OCI-LY7 (cell line): ENCODE results near the gene TRIO.

Source experiments
- EZH2phosphoT487 ChIP-seq: fragments of 200-600 bp; sonication (generic); IDR thresholded peaks from 2 replicates; pipeline ENCODE4 v1.6.1; 2018; ENCODE audit warnings: low read depth, borderline replicate concordance, mild to moderate bottlenecking, mixed run types, antibody characterized with exemption, low read length, moderate library complexity, mixed read lengths
- TF ChIP-seq, protein P1 (sequence below): fragments of 200-600 bp; sonication (generic); conservative IDR thresholded peaks from 2 replicates; pipeline ENCODE4 v1.5.1; 2014; ENCODE audit warnings: mild to moderate bottlenecking, antibody characterized with exemption, low read length, moderate library complexity, mixed read lengths

DNA sequence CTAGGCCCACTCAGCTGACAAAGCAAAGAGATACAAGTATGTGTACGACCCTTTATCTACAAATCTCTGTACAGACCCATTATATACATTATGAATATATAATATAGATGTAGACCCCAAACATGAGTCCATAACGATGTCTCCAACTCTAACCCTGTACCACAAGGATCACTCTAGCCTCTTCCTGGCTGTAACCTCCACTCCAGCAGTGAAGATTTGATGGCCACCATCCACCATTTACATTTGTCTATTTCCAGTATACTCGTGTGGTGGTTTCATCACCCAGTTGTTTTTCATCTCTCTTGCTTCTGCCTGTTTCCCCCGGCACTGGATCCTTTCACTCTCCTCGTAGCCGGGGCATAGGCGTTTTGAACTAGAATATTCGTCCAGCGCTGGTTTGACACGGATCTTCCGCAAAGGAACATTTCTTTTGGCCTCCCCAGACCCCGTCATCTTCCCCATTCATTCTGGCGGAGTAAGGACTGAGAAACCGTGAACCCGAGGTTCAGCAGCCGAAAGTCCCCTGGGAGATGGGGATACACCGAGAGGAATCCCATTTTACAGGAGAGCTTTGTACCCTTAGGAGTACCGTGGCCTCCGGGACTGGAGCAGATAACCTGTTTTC lies 828 bp upstream of the TRIO start:
- TF ChIP-seq, protein P1, sequence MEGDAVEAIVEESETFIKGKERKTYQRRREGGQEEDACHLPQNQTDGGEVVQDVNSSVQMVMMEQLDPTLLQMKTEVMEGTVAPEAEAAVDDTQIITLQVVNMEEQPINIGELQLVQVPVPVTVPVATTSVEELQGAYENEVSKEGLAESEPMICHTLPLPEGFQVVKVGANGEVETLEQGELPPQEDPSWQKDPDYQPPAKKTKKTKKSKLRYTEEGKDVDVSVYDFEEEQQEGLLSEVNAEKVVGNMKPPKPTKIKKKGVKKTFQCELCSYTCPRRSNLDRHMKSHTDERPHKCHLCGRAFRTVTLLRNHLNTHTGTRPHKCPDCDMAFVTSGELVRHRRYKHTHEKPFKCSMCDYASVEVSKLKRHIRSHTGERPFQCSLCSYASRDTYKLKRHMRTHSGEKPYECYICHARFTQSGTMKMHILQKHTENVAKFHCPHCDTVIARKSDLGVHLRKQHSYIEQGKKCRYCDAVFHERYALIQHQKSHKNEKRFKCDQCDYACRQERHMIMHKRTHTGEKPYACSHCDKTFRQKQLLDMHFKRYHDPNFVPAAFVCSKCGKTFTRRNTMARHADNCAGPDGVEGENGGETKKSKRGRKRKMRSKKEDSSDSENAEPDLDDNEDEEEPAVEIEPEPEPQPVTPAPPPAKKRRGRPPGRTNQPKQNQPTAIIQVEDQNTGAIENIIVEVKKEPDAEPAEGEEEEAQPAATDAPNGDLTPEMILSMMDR: no peak
- no peak for TF ChIP-seq EZH2phosphoT487
